Caco-2 (cell line): ENCODE data around the gene SLC4A9. TPM values are rescaled to one million over a fixed set of nuclear protein-coding genes. Genes with fewer than 3 reads are reported as not detected.

Experiments used
- BruUV-seq: library from RNA; stranded (reverse); fragments of 400-500 nt; replicated peaks from 2 replicates; lab custom pipeline; 2021; lab: Mats Ljungman, UMichigan
- CTCF ChIA-PET: fragments of 300-600 bp; sonication (Branson Sonifier 250); formaldehyde crosslinking; loops from one replicate; lab custom pipeline; 2022; ENCODE audit warnings: antibody characterized with exemption; lab: Charles Lee
- POLR2A ChIA-PET: fragments of 300-600 bp; sonication (Branson Sonifier 250); formaldehyde crosslinking; loops from one replicate; lab custom pipeline; 2022; ENCODE audit warnings: antibody characterized with exemption; lab: Charles Lee
- DNase-seq, 2 experiments: peaks; one replicate each; pipeline versions ENCODE4 v3.0.0 to v3.0.0-alpha.2; 2020 to 2022
- H3K27me3 ChIP-seq: replicated peaks from 2 replicates; pipeline ENCODE4 v1.6.0; 2011; ENCODE audit warnings: low read length; ENCODE audit not compliant: control insufficient read depth, insufficient read depth
- H3K36me3 ChIP-seq: 2 replicates; pipeline ENCODE4 v1.5.1; 2011; ENCODE audit warnings: low read length; ENCODE audit not compliant: control insufficient read depth, insufficient read depth
- H3K4me1 ChIP-seq: fragments of 250-450 bp; sonication (Bioruptor Pico); 2 replicates; pipeline ENCODE4 v1.5.1; 2020; ENCODE audit warnings: mild to moderate bottlenecking
- H3K4me3 ChIP-seq: 2 replicates; pipeline ENCODE4 v1.5.1; 2011; ENCODE audit warnings: low read depth, mild to moderate bottlenecking, control low read depth, low read length
- H3K9me3 ChIP-seq: fragments of 250-450 bp; sonication (Bioruptor Pico); 2 replicates; pipeline ENCODE4 v1.5.1; 2020; ENCODE audit warnings: mild to moderate bottlenecking, moderate library complexity
- H3K27ac Mint-ChIP-seq: one replicate; pipeline ENCODE4 v1.8.0; 2022; ENCODE audit warnings: mixed read lengths; ENCODE audit not compliant: unreplicated experiment
- H3K27me3 Mint-ChIP-seq: one replicate; pipeline ENCODE4 v1.8.0; 2022; ENCODE audit warnings: mixed read lengths; ENCODE audit not compliant: insufficient read depth, unreplicated experiment
- H3K36me3 Mint-ChIP-seq: one replicate; pipeline ENCODE4 v1.8.0; 2022; ENCODE audit warnings: mild to moderate bottlenecking, mixed read lengths; ENCODE audit not compliant: insufficient read depth, unreplicated experiment
- H3K4me1 Mint-ChIP-seq: one replicate; pipeline ENCODE4 v1.8.0; 2022; ENCODE audit warnings: low read depth, mixed read lengths; ENCODE audit not compliant: unreplicated experiment
- H3K4me3 Mint-ChIP-seq: one replicate; pipeline ENCODE4 v1.8.0; 2022; ENCODE audit warnings: mild to moderate bottlenecking, moderate library complexity, mixed read lengths; ENCODE audit not compliant: unreplicated experiment
- H3K9me3 Mint-ChIP-seq: one replicate; pipeline ENCODE4 v1.8.0; 2022; ENCODE audit warnings: mixed read lengths; ENCODE audit not compliant: unreplicated experiment
- intact Hi-C: fragments of 100-400 bp; cut with micrococcal nuclease; formaldehyde crosslinking; loops from one replicate; pipeline ENCODE4 v1.10.0; 2022; ENCODE audit not compliant: unreplicated experiment
- total RNA-seq: library from RNA; stranded (reverse); gene quantifications from 2 replicates; pipeline ENCODE4 v1.2.3, GENCODE V29; 2022
- TF ChIP-seq, protein P1 (sequence below), 2 experiments: fragments of 200-600 bp in 1 of 2; IDR thresholded peaks; 1 replicate in 1 of 2; 2 replicates in 1 of 2; pipeline versions ENCODE4 v1.5.1 to v1.8.0; 2011 to 2022; ENCODE audit warnings: antibody characterized with exemption in 1 of 2, control low read depth in 1 of 2, inconsistent platforms in 1 of 2, low read depth in 1 of 2, low read length in 1 of 2, mild to moderate bottlenecking in 1 of 2, moderate library complexity in 1 of 2; ENCODE audit not compliant: insufficient read depth in 1 of 2, severe bottlenecking in 1 of 2, unreplicated experiment in 1 of 2

The SLC4A9 gene
- total RNA-seq, 1 experiment from 2014 or later, result 0.11 TPM

DNA sequence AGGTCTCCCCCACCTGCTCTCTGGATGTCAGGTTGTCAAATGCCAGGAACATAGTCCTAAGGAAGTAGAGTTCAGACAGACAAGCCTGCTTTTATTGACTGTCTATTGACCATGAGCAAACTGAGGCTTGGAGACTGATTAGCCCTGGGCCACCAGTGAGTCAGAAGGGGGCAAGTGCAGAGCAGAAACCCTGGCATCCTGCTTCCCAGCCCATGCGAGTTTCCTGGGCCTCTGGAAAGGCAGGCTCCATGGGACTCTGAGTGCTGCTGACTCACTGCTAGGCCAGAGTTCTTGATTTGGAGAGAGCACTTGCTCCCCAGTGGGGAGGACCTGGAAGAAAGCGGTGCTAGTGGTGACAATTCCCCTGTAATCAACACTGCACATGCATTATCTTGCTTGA is 10.8 kb upstream of the SLC4A9 start:
- POLR2A ChIA-PET, result no interaction called here

DNA sequence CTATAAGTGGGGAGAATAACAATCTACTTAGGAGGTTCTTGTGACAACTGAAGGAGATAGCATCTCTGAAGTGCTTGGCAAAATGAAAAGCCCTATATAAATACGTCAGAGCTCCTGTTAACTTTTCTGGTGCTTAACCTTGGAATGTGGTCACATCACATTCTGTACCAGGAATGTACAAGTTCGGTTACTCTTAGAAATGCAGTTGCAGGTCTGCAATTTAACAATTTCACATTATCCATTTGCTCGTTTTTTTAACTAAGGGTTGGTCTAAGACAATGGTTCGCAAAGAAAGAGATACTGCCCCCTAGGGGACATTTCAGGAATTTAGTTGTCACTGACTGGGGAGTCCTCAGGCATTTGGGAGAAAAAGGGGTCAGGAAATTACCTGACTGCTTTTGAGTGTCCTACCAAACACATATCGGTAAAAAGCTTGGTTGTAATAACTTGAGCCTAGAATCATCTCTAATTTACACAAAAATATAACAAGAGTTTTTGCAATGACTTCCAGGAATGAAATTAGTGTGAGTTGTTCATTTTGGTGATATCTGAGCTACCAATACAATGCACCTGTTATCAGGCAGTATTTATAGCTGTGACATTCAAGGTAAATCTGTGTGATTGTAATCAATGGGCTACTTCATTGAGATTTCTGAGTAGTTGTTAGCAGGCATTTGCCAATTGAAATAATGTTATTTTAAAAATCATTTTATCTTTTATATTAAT is 8.2 kb upstream of the SLC4A9 start:
- Histone ChIP-seq H3K4me3 (no peak overlapping the region), H3K36me3 (no peaks in the 10 kb centered on the region), H3K9me3 (no peaks in the 10 kb centered on the region), H3K4me1 (peaks cover 36% of the 10 kb centered on the region), H3K27me3 (no peaks in the 10 kb centered on the region)
- TF ChIP-seq, protein P1, sequence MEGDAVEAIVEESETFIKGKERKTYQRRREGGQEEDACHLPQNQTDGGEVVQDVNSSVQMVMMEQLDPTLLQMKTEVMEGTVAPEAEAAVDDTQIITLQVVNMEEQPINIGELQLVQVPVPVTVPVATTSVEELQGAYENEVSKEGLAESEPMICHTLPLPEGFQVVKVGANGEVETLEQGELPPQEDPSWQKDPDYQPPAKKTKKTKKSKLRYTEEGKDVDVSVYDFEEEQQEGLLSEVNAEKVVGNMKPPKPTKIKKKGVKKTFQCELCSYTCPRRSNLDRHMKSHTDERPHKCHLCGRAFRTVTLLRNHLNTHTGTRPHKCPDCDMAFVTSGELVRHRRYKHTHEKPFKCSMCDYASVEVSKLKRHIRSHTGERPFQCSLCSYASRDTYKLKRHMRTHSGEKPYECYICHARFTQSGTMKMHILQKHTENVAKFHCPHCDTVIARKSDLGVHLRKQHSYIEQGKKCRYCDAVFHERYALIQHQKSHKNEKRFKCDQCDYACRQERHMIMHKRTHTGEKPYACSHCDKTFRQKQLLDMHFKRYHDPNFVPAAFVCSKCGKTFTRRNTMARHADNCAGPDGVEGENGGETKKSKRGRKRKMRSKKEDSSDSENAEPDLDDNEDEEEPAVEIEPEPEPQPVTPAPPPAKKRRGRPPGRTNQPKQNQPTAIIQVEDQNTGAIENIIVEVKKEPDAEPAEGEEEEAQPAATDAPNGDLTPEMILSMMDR (IDR thresholded peaks at IDR 0.05; ENCODE audit: insufficient read depth in 1 of 2, low read depth in 1 of 2, low read length in 1 of 2, severe bottlenecking in 1 of 2, unreplicated experiment in 1 of 2), result peak; percentile 78 to 87
- CTCF ChIA-PET, result interaction anchor here (0.5 to 1.6 kb wide), 9 partner anchors 11 to 343 kb away, joined by 3 to 23 read pairs (median 3); partner anchors contain the start of gene PFDN1
- intact Hi-C loops, result loop anchor here (1.0 to 10.0 kb wide), 3 partner anchors 107 to 277 kb away; partner anchors contain the start of gene CYSTM1
- Mint-ChIP-seq H3K9me3 (no peaks in the 10 kb centered on the region), H3K4me3 (no peak overlapping the region), H3K27ac (no peak overlapping the region), H3K27me3 (no peaks in the 10 kb centered on the region), H3K36me3 (no peaks in the 10 kb centered on the region), H3K4me1 (peaks cover 30% of the 10 kb centered on the region)
- POLR2A ChIA-PET, result no interaction called here
- DNase-seq, result peak; percentile 62 to 86
- BruUV-seq, result no TSS peak

More for the DNA sequence above, 10.8 kb upstream of the SLC4A9 start:
- peaks cover 8% of the 10 kb centered on the region for H3K36me3 Mint-ChIP-seq
- intact Hi-C loops, result loop anchor here (5.0 kb wide), 1 partner anchor 87 kb away; no protein-coding TSS in a partner anchor
- Histone ChIP-seq H3K9me3 (no peaks in the 10 kb centered on the region), H3K27me3 (no peaks in the 10 kb centered on the region), H3K36me3 (no peaks in the 10 kb centered on the region), H3K4me3 (no peak overlapping the region), H3K4me1 (peaks cover 45% of the 10 kb centered on the region)
- CTCF ChIA-PET, result no interaction called here
- no peak overlapping the region for H3K4me3 Mint-ChIP-seq
- no peak overlapping the region for H3K27ac Mint-ChIP-seq
- H3K27me3 Mint-ChIP-seq, result no peaks in the 10 kb centered on the region
- peaks cover 34% of the 10 kb centered on the region for H3K4me1 Mint-ChIP-seq
- BruUV-seq, result no TSS peak
- DNase-seq, result no peak
- TF ChIP-seq, protein P1 (IDR thresholded peaks at IDR 0.05; ENCODE audit: insufficient read depth in 1 of 2, low read depth in 1 of 2, low read length in 1 of 2, severe bottlenecking in 1 of 2, unreplicated experiment in 1 of 2), result no peak
- H3K9me3 Mint-ChIP-seq, result no peaks in the 10 kb centered on the region

DNA sequence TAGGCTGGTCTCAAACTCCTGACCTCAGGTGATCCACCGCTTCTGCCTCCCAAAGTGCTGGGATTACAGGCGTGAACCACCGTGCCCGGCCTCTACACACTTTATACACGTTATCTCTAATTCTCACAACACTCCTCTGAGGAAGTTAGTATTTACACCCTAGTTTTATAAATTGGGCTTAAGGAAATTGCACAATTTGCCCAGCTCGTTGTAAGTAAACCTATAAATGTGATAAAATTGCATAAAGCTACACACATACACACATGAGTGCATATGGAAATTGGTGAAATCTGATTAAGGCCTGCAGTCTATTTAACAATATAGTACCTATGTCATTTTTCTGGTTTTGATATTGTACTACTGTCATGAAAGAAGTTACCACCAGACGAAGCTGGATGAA is 4.4 kb upstream of the SLC4A9 start:
- TF ChIP-seq, protein P1 (IDR thresholded peaks at IDR 0.05; ENCODE audit: insufficient read depth in 1 of 2, low read depth in 1 of 2, low read length in 1 of 2, severe bottlenecking in 1 of 2, unreplicated experiment in 1 of 2), result no peak
- Histone ChIP-seq H3K4me3 (no peak overlapping the region), H3K27me3 (no peaks in the 10 kb centered on the region), H3K9me3 (no peaks in the 10 kb centered on the region), H3K36me3 (no peaks in the 10 kb centered on the region), H3K4me1 (peaks cover 40% of the 10 kb centered on the region)
- no peaks in the 10 kb centered on the region for H3K9me3 Mint-ChIP-seq
- intact Hi-C loops, result loop anchor here (5.0 to 10.0 kb wide), 2 partner anchors 281 to 282 kb away; partner anchors contain the start of gene TMCO6
- ChIA-PET POLR2A (no interaction called here), CTCF (interaction anchor here (2.5 to 3.2 kb wide), 2 partner anchors 9 to 111 kb away, joined by 13 to 17 read pairs; partner anchors contain the start of gene HBEGF)
- H3K4me1 Mint-ChIP-seq, result peaks cover 29% of the 10 kb centered on the region
- no peak overlapping the region for H3K4me3 Mint-ChIP-seq
- peaks cover 5% of the 10 kb centered on the region for H3K36me3 Mint-ChIP-seq
- H3K27me3 Mint-ChIP-seq, result no peaks in the 10 kb centered on the region
- DNase-seq, result no peak
- no peak overlapping the region for H3K27ac Mint-ChIP-seq
- no TSS peak for BruUV-seq
